WTC11 (cell line): Measurements from ENCODE around the gene SARDH. TPM values are rescaled to one million over a fixed set of nuclear protein-coding genes. Genes with fewer than 3 reads are reported as not detected.
"Not testable (repeated sequence)": the region's sequence is repeated elsewhere in the genome, so short reads cannot be mapped to it uniquely, and the experiment has no call there.

Experiments
- ATAC-seq: fragments of 200-7000 bp; cut with Tn5 transposase; 2 replicates; pipeline ENCODE4 v1.10.0; 2021; ENCODE audit warnings: mild to moderate bottlenecking, moderate library complexity
- CTCF ChIA-PET: fragments of 300-600 bp; sonication (Branson Sonifier 250); formaldehyde crosslinking; loops from one replicate; lab custom pipeline; 2021; ENCODE audit warnings: antibody characterized with exemption; lab: Charles Lee
- POLR2A ChIA-PET: fragments of 350-600 bp; sonication (Branson Sonifier 250); formaldehyde crosslinking; loops from one replicate; lab custom pipeline; 2021; ENCODE audit warnings: antibody characterized with exemption; lab: Charles Lee
- DNase-seq: peaks from one replicate; pipeline ENCODE4 v3.0.0; 2021; ENCODE audit warnings: low spot score
- H3K27ac Mint-ChIP-seq: 2 replicates; pipeline ENCODE4 v1.8.0; 2021; ENCODE audit warnings: mixed read lengths
- H3K27me3 Mint-ChIP-seq: 2 replicates; pipeline ENCODE4 v1.8.0; 2021; ENCODE audit warnings: low read depth, mild to moderate bottlenecking, moderate library complexity, mixed read lengths
- H3K36me3 Mint-ChIP-seq: 2 replicates; pipeline ENCODE4 v1.8.0; 2021; ENCODE audit warnings: mixed read lengths
- H3K4me1 Mint-ChIP-seq: 2 replicates; pipeline ENCODE4 v1.8.0; 2022; ENCODE audit warnings: mixed read lengths
- H3K4me3 Mint-ChIP-seq: 2 replicates; pipeline ENCODE4 v1.8.0; 2021; ENCODE audit warnings: mild to moderate bottlenecking, moderate library complexity, mixed read lengths
- H3K9me3 Mint-ChIP-seq: 2 replicates; pipeline ENCODE4 v1.8.0; 2021; ENCODE audit warnings: mixed read lengths
- ATF1 ChIP-seq: sonication (generic); formaldehyde crosslinking; IDR thresholded peaks from 2 replicates; pipeline ENCODE4 v1.8.1; 2023; ENCODE audit warnings: mild to moderate bottlenecking, moderate library complexity, missing genetic modification reagents
- CREB1 ChIP-seq: sonication (generic); formaldehyde crosslinking; IDR thresholded peaks from 2 replicates; pipeline ENCODE4 v1.8.0; 2023; ENCODE audit warnings: mild to moderate bottlenecking, missing genetic modification reagents
- CREM ChIP-seq: sonication (generic); formaldehyde crosslinking; IDR thresholded peaks from 2 replicates; pipeline ENCODE4 v1.8.1; 2022; ENCODE audit warnings: mild to moderate bottlenecking, missing genetic modification reagents, moderate library complexity
- E2F1 ChIP-seq: sonication (generic); formaldehyde crosslinking; IDR thresholded peaks from 2 replicates; pipeline ENCODE4 v1.8.0; 2022; ENCODE audit warnings: mild to moderate bottlenecking, missing genetic modification reagents
- GTF2I ChIP-seq: fragments of 250-450 bp; sonication (Bioruptor Pico); conservative IDR thresholded peaks from 2 replicates; pipeline ENCODE4 v1.4.0; 2021; ENCODE audit warnings: mild to moderate bottlenecking
- HMGXB4 ChIP-seq: sonication (generic); formaldehyde crosslinking; IDR thresholded peaks from 2 replicates; pipeline ENCODE4 v1.8.1; 2023; ENCODE audit warnings: mild to moderate bottlenecking, moderate library complexity, missing genetic modification reagents
- MYBL2 ChIP-seq: sonication (generic); formaldehyde crosslinking; IDR thresholded peaks from 2 replicates; pipeline ENCODE4 v1.8.1; 2023; ENCODE audit warnings: mild to moderate bottlenecking, moderate library complexity, missing genetic modification reagents
- NR1H2 ChIP-seq: sonication (generic); formaldehyde crosslinking; IDR thresholded peaks from 2 replicates; pipeline ENCODE4 v1.9.0; 2021; ENCODE audit warnings: mild to moderate bottlenecking, moderate library complexity, missing genetic modification reagents
- NR2C2 ChIP-seq: sonication (generic); formaldehyde crosslinking; IDR thresholded peaks from 2 replicates; pipeline ENCODE4 v1.8.0; 2022; ENCODE audit warnings: mild to moderate bottlenecking, missing genetic modification reagents
- TEAD1 ChIP-seq: sonication (generic); formaldehyde crosslinking; IDR thresholded peaks from 2 replicates; pipeline ENCODE4 v1.8.0; 2022; ENCODE audit warnings: mild to moderate bottlenecking, missing genetic modification reagents
- TEAD4 ChIP-seq: sonication (generic); formaldehyde crosslinking; IDR thresholded peaks from 2 replicates; pipeline ENCODE4 v1.8.0; 2022; ENCODE audit warnings: mild to moderate bottlenecking, missing genetic modification reagents
- ZNF138 ChIP-seq: sonication (generic); formaldehyde crosslinking; conservative IDR thresholded peaks from 2 replicates; pipeline ENCODE4 v1.8.1; 2022; ENCODE audit warnings: mild to moderate bottlenecking, moderate library complexity, missing genetic modification reagents
- ZNF416 ChIP-seq: fragments of 250-450 bp; sonication (Bioruptor Pico); IDR thresholded peaks from 2 replicates; pipeline ENCODE4 v1.9.0; 2021; ENCODE audit warnings: mild to moderate bottlenecking, inconsistent platforms
- total RNA-seq: library from RNA; stranded (reverse); gene quantifications from 3 replicates; pipeline ENCODE4 v1.2.3, GENCODE V29; 2021

The SARDH gene
- total RNA-seq, 1 experiment from 2014 or later = 8.5 TPM

- Mint-ChIP-seq H3K36me3 (no peaks in the 10 kb centered on the region), H3K9me3 (no peaks in the 10 kb centered on the region), H3K4me3 (no peak overlapping the region), H3K4me1 (peaks cover 17% of the 10 kb centered on the region), H3K27me3 (no peaks in the 10 kb centered on the region), H3K27ac (peak overlapping the region; percentile 45)
- CTCF ChIA-PET = no interaction called here
- ATAC-seq (no peak), DNase-seq (no peak)
- POLR2A ChIA-PET = no interaction called here
- no peak for TF ChIP-seq CREM (CRISPR knock-in tag)
- TF ChIP-seq CREB1 = no peak
- TF ChIP-seq ZNF138 (CRISPR knock-in tag) = no peak
- no peak for TF ChIP-seq TEAD4 (CRISPR knock-in tag)
- TF ChIP-seq TEAD1 (CRISPR knock-in tag) = no peak
These were observed 60.8 kb downstream of the SARDH start for GRCh38 chr9:133677126-133678010.

- Mint-ChIP-seq H3K4me3 (no peak overlapping the region), H3K27ac (peak overlapping the region; percentile 49; the same call in 1 of the 2 replicates), H3K27me3 (no peaks in the 10 kb centered on the region), H3K4me1 (peaks cover 17% of the 10 kb centered on the region), H3K9me3 (peaks cover 4% of the 10 kb centered on the region; the same call in 1 of the 2 replicates), H3K36me3 (peaks cover 4% of the 10 kb centered on the region; the same call in 1 of the 2 replicates)
- ATAC-seq (no peak), DNase-seq (no peak)
- ChIA-PET CTCF (interaction anchor here (1.6 kb wide), 1 partner anchor 39 kb away, joined by 4 read pairs; no protein-coding TSS in a partner anchor), POLR2A (no interaction called here)
- no peak for TF ChIP-seq ATF1
These were observed 61.7 kb downstream of the SARDH start for GRCh38 chr9:133676450-133676849.

- peaks cover 17% of the 10 kb centered on the region for H3K4me1 Mint-ChIP-seq
- CTCF ChIA-PET = interaction anchor here (1.6 kb wide), 1 partner anchor 39 kb away, joined by 4 read pairs; no protein-coding TSS in a partner anchor
- POLR2A ChIA-PET, H3K27ac Mint-ChIP-seq, ATAC-seq, H3K9me3 Mint-ChIP-seq, DNase-seq, H3K4me3 Mint-ChIP-seq, H3K27me3 Mint-ChIP-seq, H3K36me3 Mint-ChIP-seq: not testable (repeated sequence)
These were observed 62.4 kb downstream of the SARDH start for GRCh38 chr9:133675796-133676195.

- peak overlapping the region; percentile 17; the same call in 1 of the 2 replicates for H3K27ac Mint-ChIP-seq
- H3K36me3 Mint-ChIP-seq = peaks cover 8% of the 10 kb centered on the region
- TF ChIP-seq E2F1 (CRISPR knock-in tag) = no peak
- TF ChIP-seq HMGXB4 (CRISPR knock-in tag) = no peak
- TF ChIP-seq ZNF416 = no peak
- no peak for TF ChIP-seq NR2C2 (CRISPR knock-in tag)
- no peak for TF ChIP-seq MYBL2
- no peak for TF ChIP-seq NR1H2
- TF ChIP-seq GTF2I = no peak
- TF ChIP-seq, all 79 proteins: peak for 0
- Mint-ChIP-seq H3K27me3 (no peaks in the 10 kb centered on the region), H3K4me1 (peaks cover 21% of the 10 kb centered on the region), H3K4me3 (no peak overlapping the region), H3K9me3 (peaks cover 4% of the 10 kb centered on the region; the same call in 1 of the 2 replicates)
- no peak for ATAC-seq
- ChIA-PET CTCF (interaction anchor here (1.4 kb wide), 1 partner anchor 69 kb away, joined by 6 read pairs; no protein-coding TSS in a partner anchor), POLR2A (interaction anchor here (1.1 kb wide), 1 partner anchor 39 kb away, joined by 3 read pairs; no protein-coding TSS in a partner anchor)
- DNase-seq = no peak
These were observed 64.1 kb downstream of the SARDH start for GRCh38 chr9:133674091-133674490.
